OCI-LY7 (cell line): ENCODE data around the gene DISP1.

ENCODE experiments used
- CTCF ChIP-seq: fragments of 200-600 bp; sonication (generic); conservative IDR thresholded peaks from 2 replicates; pipeline ENCODE4 v1.5.1; 2014; ENCODE audit warnings: mild to moderate bottlenecking, antibody characterized with exemption, low read length, moderate library complexity, mixed read lengths
- EZH2phosphoT487 ChIP-seq: fragments of 200-600 bp; sonication (generic); IDR thresholded peaks from 2 replicates; pipeline ENCODE4 v1.6.1; 2018; ENCODE audit warnings: low read depth, borderline replicate concordance, mild to moderate bottlenecking, mixed run types, antibody characterized with exemption, low read length, moderate library complexity, mixed read lengths

DNA sequence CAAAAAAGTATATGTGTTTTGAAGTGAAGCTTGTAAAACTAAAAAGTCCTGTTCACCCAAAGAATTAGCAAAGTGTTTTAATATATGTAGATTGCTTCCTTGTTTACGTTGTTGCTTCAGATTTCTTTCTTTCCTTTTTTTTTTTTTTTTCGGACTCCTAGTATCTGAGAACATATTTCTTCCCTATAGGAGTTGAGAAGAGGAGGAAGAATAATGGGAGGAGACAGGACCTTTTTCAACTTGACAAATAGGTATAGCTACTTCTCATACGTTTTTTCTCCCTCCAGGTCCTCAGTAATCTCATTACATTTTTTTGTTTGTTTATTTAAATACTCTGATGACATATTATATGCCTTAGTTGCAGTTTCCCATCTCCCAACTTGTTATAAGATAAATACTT, 8.9 kb downstream of the DISP1 start:
- TF ChIP-seq EZH2phosphoT487, result no peak
- no peak for TF ChIP-seq CTCF
